Neuronal stem cell (in vitro differentiated cells): ENCODE data around the gene GDAP1L1.
"Not testable (repeated sequence)": the region's sequence is repeated elsewhere in the genome, so short reads cannot be mapped to it uniquely, and the experiment has no call there.

Experiments used
- DNase-seq: peaks from one replicate; pipeline ENCODE4 v3.0.0-alpha.2; 2013; ENCODE audit warnings: low spot score
- H2AFZ ChIP-seq: one replicate; pipeline ENCODE4 v1.6.1; 2013; ENCODE audit warnings: mild to moderate bottlenecking, low read length, inconsistent platforms
- H2AK5ac ChIP-seq: 2 replicates; pipeline ENCODE4 v1.6.1; 2013; ENCODE audit warnings: low read depth, mild to moderate bottlenecking, inconsistent platforms, low read length, moderate library complexity, mixed read lengths
- H2BK120ac ChIP-seq: 2 replicates; pipeline ENCODE4 v1.6.1; 2013; ENCODE audit warnings: low read depth, mild to moderate bottlenecking, inconsistent platforms, low read length, moderate library complexity, mixed read lengths
- H2BK12ac ChIP-seq: one replicate; pipeline ENCODE4 v1.6.1; 2013; ENCODE audit warnings: low read length, inconsistent platforms
- H2BK15ac ChIP-seq: 2 replicates; pipeline ENCODE4 v1.6.1; 2013; ENCODE audit warnings: mild to moderate bottlenecking, low read length, inconsistent platforms, mixed read lengths
- H2BK5ac ChIP-seq: one replicate; pipeline ENCODE4 v1.6.1; 2013; ENCODE audit warnings: inconsistent platforms, mild to moderate bottlenecking, low read length, moderate library complexity
- H3K14ac ChIP-seq: one replicate; pipeline ENCODE4 v1.6.1; 2013; ENCODE audit warnings: low read length, inconsistent platforms
- H3K18ac ChIP-seq: 2 replicates; pipeline ENCODE4 v1.6.1; 2013; ENCODE audit warnings: low read length, inconsistent platforms
- H3K23ac ChIP-seq: 2 replicates; pipeline ENCODE4 v1.6.1; 2013; ENCODE audit warnings: low read depth, mild to moderate bottlenecking, mixed read lengths, low read length, inconsistent platforms; ENCODE audit not compliant: poor library complexity
- H3K27ac ChIP-seq: replicated peaks from 3 replicates; pipeline ENCODE4 v1.5.1; 2013; ENCODE audit warnings: low read length, inconsistent platforms
- H3K27me3 ChIP-seq, 3 experiments: 2 replicates each; pipeline ENCODE4 v1.6.1; 2013; ENCODE audit warnings: low read length in 3 of 3, mild to moderate bottlenecking in 2 of 3, inconsistent platforms in 1 of 3, low read depth in 1 of 3, mixed read lengths in 1 of 3, moderate library complexity in 1 of 3; ENCODE audit not compliant: control insufficient read depth in 3 of 3, insufficient read depth in 3 of 3
- H3K36me3 ChIP-seq, 2 donors: replicated peaks in 1 of 2; 2 replicates each; pipeline ENCODE4 v1.6.1; 2013; ENCODE audit warnings: low read length in 2 of 2; ENCODE audit not compliant: control insufficient read depth in 2 of 2, insufficient read depth in 2 of 2
- H3K4ac ChIP-seq: 2 replicates; pipeline ENCODE4 v1.6.1; 2013; ENCODE audit warnings: inconsistent platforms, mild to moderate bottlenecking, low read length, moderate library complexity
- H3K4me1 ChIP-seq, 2 donors: 1 replicate in 1 of 2; 2 replicates in 1 of 2; pipeline ENCODE4 v1.6.1; 2013; ENCODE audit warnings: low read length in 2 of 2, low read depth in 1 of 2; ENCODE audit not compliant: control insufficient read depth in 2 of 2, insufficient read depth in 1 of 2
- H3K4me2 ChIP-seq: one replicate; pipeline ENCODE4 v1.6.1; 2013; ENCODE audit warnings: mild to moderate bottlenecking, low read length, inconsistent platforms; ENCODE audit not compliant: insufficient read depth, poor library complexity, severe bottlenecking
- H3K4me3 ChIP-seq, 2 donors: 2 replicates each; pipeline ENCODE4 v1.5.1; 2013; ENCODE audit warnings: low read length in 2 of 2, mild to moderate bottlenecking in 2 of 2, inconsistent platforms in 1 of 2, moderate library complexity in 1 of 2
- H3K79me1 ChIP-seq: one replicate; pipeline ENCODE4 v1.6.1; 2013; ENCODE audit warnings: low read depth, mild to moderate bottlenecking, inconsistent platforms, low read length, moderate library complexity
- H3K9ac ChIP-seq: one replicate; pipeline ENCODE4 v1.6.1; 2013; ENCODE audit warnings: mild to moderate bottlenecking, low read depth, low read length, inconsistent platforms; ENCODE audit not compliant: poor library complexity
- H3K9me3 ChIP-seq, 2 donors: replicated peaks in 1 of 2; 2 replicates each; pipeline versions ENCODE3 to v1.6.1; 2013; ENCODE audit warnings: low read length in 2 of 2, mild to moderate bottlenecking in 2 of 2, inconsistent platforms in 1 of 2, low read depth in 1 of 2, mixed read lengths in 1 of 2, moderate library complexity in 1 of 2; ENCODE audit not compliant: control insufficient read depth in 2 of 2, insufficient read depth in 1 of 2
- H4K8ac ChIP-seq: one replicate; pipeline ENCODE4 v1.6.1; 2013; ENCODE audit warnings: low read depth, mild to moderate bottlenecking, inconsistent platforms, low read length, moderate library complexity
- H4K91ac ChIP-seq: one replicate; pipeline ENCODE4 v1.6.1; 2013; ENCODE audit warnings: low read length, low read depth, mild to moderate bottlenecking, inconsistent platforms; ENCODE audit not compliant: poor library complexity
- WGBS, 2 donors: extraction: QIAGEN DNeasy Blood & Tissue Kit; methylation state at CpG; one replicate each; pipeline ENCODE4 v1.1.7; 2013; ENCODE audit warnings: missing lambda C conversion rate in 2 of 2, mixed read lengths in 1 of 2; ENCODE audit not compliant: insufficient read length in 2 of 2, insufficient replicate concordance in 1 of 2; ENCODE audit errors: extremely low coverage in 2 of 2; 5-methylcytosine and 5-hydroxymethylcytosine counted together

The GDAP1L1 gene

GRCh38 chr20:44234566-44235317, 12.4 kb upstream of the GDAP1L1 start:
- Histone ChIP-seq H3K27me3 (peaks cover 0 to 3% (median 0%) of the 10 kb centered on the region in 3 experiments), H3K36me3 (no peaks in the 10 kb centered on the region), H3K18ac (no peak overlapping the region), H2BK12ac (no peak overlapping the region), H3K79me1 (no peaks in the 10 kb centered on the region), H4K91ac (no peak overlapping the region), H2BK120ac (no peak overlapping the region), H2BK15ac (no peak overlapping the region), H2AFZ (no peak overlapping the region), H3K4me3 (no peak overlapping the region), H3K9me3 (peaks cover 0 to 2% of the 10 kb centered on the region in 2 donors), H3K14ac (no peak overlapping the region), H3K27ac (no peak overlapping the region), H3K9ac (peak overlapping the region; percentile 70), H3K4ac (no peak overlapping the region), H2BK5ac (no peak overlapping the region), H4K8ac (no peak overlapping the region), H2AK5ac (no peak overlapping the region), H3K23ac (no peak overlapping the region), H3K4me2 (no peak overlapping the region), H3K4me1 (peaks cover 6 to 10% of the 10 kb centered on the region in 2 donors)
- no peak for DNase-seq
- WGBS, 2 donors: no CpG with 5 or more reads among the region's 14 CpGs

DNA sequence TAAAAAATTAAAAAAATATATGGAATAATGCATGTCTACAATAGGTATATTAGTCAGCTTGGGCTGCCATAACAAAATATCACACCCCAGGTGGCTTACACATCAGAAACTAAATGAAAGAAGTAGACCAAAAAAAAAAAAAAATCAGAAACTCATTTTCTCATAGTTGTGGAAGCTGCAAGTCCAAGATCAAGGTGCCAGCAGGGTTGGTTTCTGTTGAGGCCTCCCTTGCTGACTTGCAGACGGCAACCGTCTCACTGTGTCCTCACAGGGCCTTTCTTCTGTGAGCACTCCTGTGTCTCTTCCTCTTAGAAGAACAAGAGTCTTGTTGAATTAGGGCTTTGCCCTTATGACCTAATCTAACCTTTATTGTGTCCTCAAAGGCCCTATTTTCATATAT, 11.4 kb upstream of the GDAP1L1 start:
- no peak overlapping the region for H3K18ac ChIP-seq
- H3K27ac ChIP-seq: no peak overlapping the region
- H3K79me1 ChIP-seq: no peaks in the 10 kb centered on the region
- no peak for DNase-seq
- H2BK15ac ChIP-seq: no peak overlapping the region
- H3K27me3 ChIP-seq: peaks cover 0 to 3% (median 0%) of the 10 kb centered on the region in 3 experiments
- H2BK120ac ChIP-seq: no peak overlapping the region
- no peak overlapping the region for H3K9ac ChIP-seq
- no peak overlapping the region for H2AK5ac ChIP-seq
- H3K14ac ChIP-seq: no peak overlapping the region
- H3K36me3 ChIP-seq: no peaks in the 10 kb centered on the region
- peaks cover 6 to 10% of the 10 kb centered on the region in 2 donors for H3K4me1 ChIP-seq
- no peak overlapping the region for H4K91ac ChIP-seq
- no peak overlapping the region for H3K4ac ChIP-seq
- no peak overlapping the region for H3K4me3 ChIP-seq
- no CpG with 5 or more reads among the region's 2 CpGs for WGBS, 2 donors
- no peak overlapping the region for H3K23ac ChIP-seq
- no peak overlapping the region for H4K8ac ChIP-seq
- no peak overlapping the region for H2AFZ ChIP-seq
- H2BK5ac ChIP-seq: no peak overlapping the region
- no peak overlapping the region for H3K4me2 ChIP-seq
- H3K9me3 ChIP-seq: peaks cover 0 to 2% of the 10 kb centered on the region in 2 donors
- no peak overlapping the region for H2BK12ac ChIP-seq

GRCh38 chr20:44236840-44237239, 10.3 kb upstream of the GDAP1L1 start:
- not testable (repeated sequence) for H3K36me3 ChIP-seq, H3K4ac ChIP-seq, H2BK15ac ChIP-seq, H3K14ac ChIP-seq, H4K8ac ChIP-seq, H3K23ac ChIP-seq, H3K9me3 ChIP-seq, H2AK5ac ChIP-seq, H2BK120ac ChIP-seq, H3K4me2 ChIP-seq, H3K27ac ChIP-seq, H3K27me3 ChIP-seq, H2BK5ac ChIP-seq, H3K18ac ChIP-seq, H4K91ac ChIP-seq, DNase-seq, H2AFZ ChIP-seq, H2BK12ac ChIP-seq, H3K9ac ChIP-seq, H3K79me1 ChIP-seq, H3K4me1 ChIP-seq
- H3K4me3 ChIP-seq: peak overlapping the region in 1 of 2 donors; percentile 39
- WGBS, 2 donors: no CpG with 5 or more reads among the region's 2 CpGs

DNA sequence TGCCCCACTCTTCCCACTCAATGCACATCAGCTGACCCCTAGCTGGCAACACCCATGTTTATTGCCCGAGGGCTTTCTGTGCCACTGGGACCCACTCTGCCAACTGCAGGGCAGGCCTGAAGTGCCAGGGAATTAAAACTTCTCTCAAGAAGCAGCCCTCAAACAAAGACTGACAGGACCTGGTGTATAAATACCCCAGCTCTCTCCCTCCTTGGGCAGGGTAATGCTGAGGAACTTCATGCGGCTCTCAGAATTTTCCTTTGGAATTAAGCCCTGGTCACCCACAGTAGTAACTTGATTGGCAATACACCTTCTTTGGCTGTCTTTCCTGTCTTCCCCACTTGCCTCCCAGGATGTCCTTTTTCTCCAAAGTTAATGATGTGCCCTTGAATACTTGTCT, 5.3 kb upstream of the GDAP1L1 start:
- DNase-seq: no peak
- H3K4me2 ChIP-seq: no peak overlapping the region
- H3K4ac ChIP-seq: no peak overlapping the region
- no peak overlapping the region for H2AFZ ChIP-seq
- H2BK120ac ChIP-seq: no peak overlapping the region
- no peak overlapping the region for H2BK5ac ChIP-seq
- H2BK15ac ChIP-seq: no peak overlapping the region
- no peak overlapping the region for H3K9ac ChIP-seq
- H3K79me1 ChIP-seq: no peaks in the 10 kb centered on the region
- no peak overlapping the region for H4K91ac ChIP-seq
- H3K27me3 ChIP-seq: peaks cover 0 to 11% (median 0%) of the 10 kb centered on the region in 3 experiments
- H3K23ac ChIP-seq: no peak overlapping the region
- no peaks in the 10 kb centered on the region for H3K36me3 ChIP-seq
- H3K27ac ChIP-seq: no peak overlapping the region
- no peak overlapping the region for H3K4me3 ChIP-seq
- no peak overlapping the region for H4K8ac ChIP-seq
- no peak overlapping the region for H3K18ac ChIP-seq
- peak overlapping the region; percentile 34 for H2BK12ac ChIP-seq
- H3K9me3 ChIP-seq: peaks cover 0 to 2% of the 10 kb centered on the region in 2 donors
- WGBS, 2 donors: no CpG with 5 or more reads among the region's 2 CpGs
- peak overlapping the region; percentile 31 for H3K14ac ChIP-seq
- H3K4me1 ChIP-seq: no peaks in the 10 kb centered on the region
- H2AK5ac ChIP-seq: no peak overlapping the region
